Mesenchymal stem cell (in vitro differentiated cells and primary cell): Measurements from ENCODE around the gene BMPR1A.

Experiments
- DNase-seq: peaks from one replicate; pipeline ENCODE4 v3.0.0-alpha.2; 2013
- H2AFZ ChIP-seq: one replicate; pipeline ENCODE4 v1.6.1; 2013; ENCODE audit warnings: low read depth, mild to moderate bottlenecking, control low read depth, inconsistent platforms, low read length, moderate library complexity
- H2AK5ac ChIP-seq: 2 replicates; pipeline ENCODE4 v1.6.1; 2013; ENCODE audit warnings: low read length, moderate library complexity, mild to moderate bottlenecking, inconsistent platforms; ENCODE audit not compliant: severe bottlenecking
- H2BK120ac ChIP-seq: one replicate; pipeline ENCODE4 v1.6.1; 2013; ENCODE audit warnings: low read depth, mild to moderate bottlenecking, inconsistent platforms, low read length, moderate library complexity
- H2BK12ac ChIP-seq, 2 experiments: one replicate each; pipeline ENCODE4 v1.6.1; 2013; ENCODE audit warnings: inconsistent platforms in 2 of 2, low read length in 2 of 2, mild to moderate bottlenecking in 2 of 2, moderate library complexity in 2 of 2, control low read depth in 1 of 2
- H2BK15ac ChIP-seq: one replicate; pipeline ENCODE4 v1.6.1; 2013; ENCODE audit warnings: mild to moderate bottlenecking, low read depth, inconsistent platforms; ENCODE audit not compliant: poor library complexity, severe bottlenecking
- H2BK5ac ChIP-seq: 2 replicates; pipeline ENCODE4 v1.6.1; 2013; ENCODE audit warnings: low read depth, mild to moderate bottlenecking, low read length, control low read depth, inconsistent platforms; ENCODE audit not compliant: poor library complexity, severe bottlenecking
- H3K14ac ChIP-seq, 2 experiments: one replicate each; pipeline ENCODE4 v1.6.1; 2013; ENCODE audit warnings: inconsistent platforms in 2 of 2, low read length in 2 of 2, control low read depth in 1 of 2, mild to moderate bottlenecking in 1 of 2, moderate library complexity in 1 of 2
- H3K18ac ChIP-seq, 2 experiments: one replicate each; pipeline ENCODE4 v1.6.1; 2013; ENCODE audit warnings: inconsistent platforms in 2 of 2, low read length in 2 of 2, control low read depth in 1 of 2, low read depth in 1 of 2, mild to moderate bottlenecking in 1 of 2
- H3K23ac ChIP-seq, 2 experiments: one replicate each; pipeline ENCODE4 v1.6.1; 2013; ENCODE audit warnings: inconsistent platforms in 2 of 2, low read length in 2 of 2, mild to moderate bottlenecking in 2 of 2, moderate library complexity in 2 of 2, control low read depth in 1 of 2
- H3K27ac ChIP-seq: 2 replicates; pipeline ENCODE4 v1.5.1; 2013; ENCODE audit warnings: mild to moderate bottlenecking, moderate library complexity, low read length, control low read depth, inconsistent platforms; ENCODE audit not compliant: poor library complexity, severe bottlenecking
- H3K27me3 ChIP-seq, 2 experiments: 2 replicates each; pipeline versions ENCODE4 v1.6.1 to v1.7.0; 2013; ENCODE audit warnings: low read length in 2 of 2, mild to moderate bottlenecking in 2 of 2, moderate library complexity in 2 of 2, control low read depth in 1 of 2, inconsistent platforms in 1 of 2; ENCODE audit not compliant: control insufficient read depth in 1 of 2, insufficient read depth in 1 of 2
- H3K36me3 ChIP-seq, 2 experiments: 2 replicates each; pipeline versions ENCODE4 v1.6.1 to v1.7.0; 2013; ENCODE audit warnings: low read length in 2 of 2, control low read depth in 1 of 2, inconsistent platforms in 1 of 2, low read depth in 1 of 2, mild to moderate bottlenecking in 1 of 2; ENCODE audit not compliant: insufficient read depth in 2 of 2, control insufficient read depth in 1 of 2
- H3K4ac ChIP-seq, 2 experiments: one replicate each; pipeline ENCODE4 v1.6.1; 2013; ENCODE audit warnings: inconsistent platforms in 2 of 2, low read length in 2 of 2, mild to moderate bottlenecking in 2 of 2, moderate library complexity in 2 of 2, control low read depth in 1 of 2, low read depth in 1 of 2
- H3K4me1 ChIP-seq: 2 replicates; pipeline ENCODE4 v1.6.1; 2013; ENCODE audit warnings: low read depth, low read length, control low read depth; ENCODE audit not compliant: control insufficient read depth, insufficient read depth
- H3K4me2 ChIP-seq: 2 replicates; pipeline ENCODE4 v1.6.1; 2013; ENCODE audit warnings: low read length, mild to moderate bottlenecking, inconsistent platforms; ENCODE audit not compliant: poor library complexity, severe bottlenecking
- H3K4me3 ChIP-seq, 2 experiments: 2 replicates each; pipeline versions ENCODE4 v1.5.1 to v1.7.0; 2013; ENCODE audit warnings: low read length in 2 of 2, mild to moderate bottlenecking in 2 of 2, control low read depth in 1 of 2, low read depth in 1 of 2; ENCODE audit not compliant: insufficient read depth in 1 of 2
- H3K79me1 ChIP-seq: replicated peaks from 2 replicates; pipeline ENCODE4 v1.6.1; 2013; ENCODE audit warnings: mild to moderate bottlenecking, control low read depth, low read length, inconsistent platforms; ENCODE audit not compliant: poor library complexity, severe bottlenecking
- H3K9ac ChIP-seq: 2 replicates; pipeline ENCODE4 v1.7.0; 2013; ENCODE audit warnings: mild to moderate bottlenecking, low read length, moderate library complexity
- H3K9me3 ChIP-seq: 2 replicates; pipeline ENCODE4 v1.7.0; 2013; ENCODE audit warnings: mild to moderate bottlenecking, low read length; ENCODE audit not compliant: control insufficient read depth
- H4K8ac ChIP-seq: one replicate; pipeline ENCODE4 v1.6.1; 2013; ENCODE audit warnings: inconsistent platforms, mild to moderate bottlenecking, low read length, moderate library complexity
- H4K91ac ChIP-seq: one replicate; pipeline ENCODE4 v1.6.1; 2013; ENCODE audit warnings: mild to moderate bottlenecking, low read length, inconsistent platforms
- WGBS: methylation state at CpG from one replicate; pipeline ENCODE4 v1.1.7; 2013; ENCODE audit warnings: mixed read lengths; 5-methylcytosine and 5-hydroxymethylcytosine counted together

Gene BMPR1A

DNA sequence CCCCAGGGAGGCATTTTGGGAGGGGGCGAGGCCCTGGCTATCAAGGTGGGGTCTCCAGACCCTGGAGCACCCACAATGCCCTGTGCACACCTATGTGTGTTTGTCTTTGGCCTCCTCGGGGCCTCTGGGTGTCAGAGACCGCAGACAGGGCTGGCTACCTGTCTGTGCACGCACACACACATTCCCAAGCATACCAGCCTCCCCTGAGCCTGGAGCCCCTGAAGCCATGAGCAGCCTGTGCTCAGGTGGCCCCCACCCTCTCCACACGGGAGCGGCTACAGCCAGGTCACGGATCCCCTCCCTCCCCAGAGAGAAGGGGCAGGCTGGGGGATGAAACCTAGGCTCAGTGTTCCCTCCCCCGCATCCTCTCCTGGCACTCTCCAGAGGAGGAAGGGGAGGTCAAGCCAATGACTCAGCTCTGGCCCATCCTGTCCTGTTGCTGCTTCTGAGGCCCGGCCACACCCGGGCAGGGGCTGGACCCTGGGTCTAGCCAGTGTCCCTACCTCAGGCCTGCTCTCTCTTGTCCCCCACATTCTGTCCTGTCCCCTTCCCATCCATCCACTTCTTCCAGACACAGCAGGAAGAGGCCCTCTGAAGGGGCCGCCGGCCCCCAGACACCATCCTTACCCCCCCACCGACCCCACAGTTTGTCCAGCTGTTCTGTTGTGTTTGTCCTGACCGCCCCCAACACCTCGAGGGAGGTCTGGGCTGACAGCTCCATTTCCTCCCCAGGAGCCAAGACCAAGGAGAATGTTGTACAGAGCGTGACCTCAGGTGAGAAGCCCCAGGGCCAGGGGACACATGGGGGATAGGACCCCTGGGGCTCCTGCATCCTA is 202.7 kb downstream of the BMPR1A start:
- no peak overlapping the region for H3K27ac ChIP-seq
- no peaks in the 10 kb centered on the region for H3K9me3 ChIP-seq
- H2BK15ac ChIP-seq: peak overlapping the region; percentile 95
- H3K36me3 ChIP-seq: no peaks in the 10 kb centered on the region
- peak overlapping the region; percentile 71 for H3K9ac ChIP-seq
- no peaks in the 10 kb centered on the region for H3K79me1 ChIP-seq
- H4K91ac ChIP-seq: peak overlapping the region; percentile 94
- peaks cover 32% of the 10 kb centered on the region for H3K4me1 ChIP-seq
- H2AFZ ChIP-seq: peak overlapping the region; percentile 32
- H2BK120ac ChIP-seq: peak overlapping the region; percentile 66
- H2AK5ac ChIP-seq: peak overlapping the region; percentile 6
- peak overlapping the region; percentile 86 to 93 for H3K4ac ChIP-seq
- DNase-seq: peak; percentile 78
- peak overlapping the region; percentile 88 to 96 for H3K18ac ChIP-seq
- H3K14ac ChIP-seq: peak overlapping the region in 1 of 2 experiments; percentile 72
- peak overlapping the region in 1 of 2 experiments; percentile 78 for H3K4me3 ChIP-seq
- no peak overlapping the region for H3K4me2 ChIP-seq
- H2BK12ac ChIP-seq: peak overlapping the region; percentile 90 to 99
- peak overlapping the region; percentile 95 for H4K8ac ChIP-seq
- 28% methylated on average over 16 of the region's 16 CpGs for WGBS
- no peak overlapping the region for H3K23ac ChIP-seq
- no peaks in the 10 kb centered on the region for H3K27me3 ChIP-seq
- H2BK5ac ChIP-seq: no peak overlapping the region

DNA sequence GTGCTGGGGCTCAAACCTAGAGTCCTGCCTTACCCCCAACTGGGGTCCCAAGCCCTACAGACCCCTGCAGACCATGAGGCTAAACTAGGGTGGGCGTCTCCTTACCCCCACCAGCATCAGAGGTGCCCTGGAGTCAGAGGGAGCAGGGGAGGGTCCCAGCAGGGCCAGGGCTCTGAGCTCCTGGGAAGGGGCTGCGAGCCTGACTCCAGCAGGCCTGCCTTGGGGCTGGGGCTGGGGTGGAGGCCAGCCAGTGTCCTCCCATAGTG is 203.3 kb downstream of the BMPR1A start:
- peak overlapping the region in 1 of 2 experiments; percentile 78 for H3K4me3 ChIP-seq
- no peaks in the 10 kb centered on the region for H3K27me3 ChIP-seq
- H2BK120ac ChIP-seq: peak overlapping the region; percentile 66
- no peak overlapping the region for H2AFZ ChIP-seq
- H3K9me3 ChIP-seq: no peaks in the 10 kb centered on the region
- no peaks in the 10 kb centered on the region for H3K36me3 ChIP-seq
- DNase-seq: no peak
- peak overlapping the region in 1 of 2 experiments; percentile 95 for H3K14ac ChIP-seq
- H3K79me1 ChIP-seq: no peaks in the 10 kb centered on the region
- H4K8ac ChIP-seq: peak overlapping the region; percentile 83
- peaks cover 27% of the 10 kb centered on the region for H3K4me1 ChIP-seq
- peak overlapping the region; percentile 95 for H2BK15ac ChIP-seq
- peak overlapping the region; percentile 71 for H3K9ac ChIP-seq
- no peak overlapping the region for H2AK5ac ChIP-seq
- no peak overlapping the region for H3K23ac ChIP-seq
- peak overlapping the region; percentile 71 to 96 for H3K18ac ChIP-seq
- H2BK12ac ChIP-seq: peak overlapping the region; percentile 46 to 99
- H3K27ac ChIP-seq: no peak overlapping the region
- no peak overlapping the region for H2BK5ac ChIP-seq
- peak overlapping the region; percentile 94 for H4K91ac ChIP-seq
- peak overlapping the region; percentile 43 to 93 for H3K4ac ChIP-seq
- no peak overlapping the region for H3K4me2 ChIP-seq
- 88% methylated on average over 2 of the region's 2 CpGs for WGBS

DNA sequence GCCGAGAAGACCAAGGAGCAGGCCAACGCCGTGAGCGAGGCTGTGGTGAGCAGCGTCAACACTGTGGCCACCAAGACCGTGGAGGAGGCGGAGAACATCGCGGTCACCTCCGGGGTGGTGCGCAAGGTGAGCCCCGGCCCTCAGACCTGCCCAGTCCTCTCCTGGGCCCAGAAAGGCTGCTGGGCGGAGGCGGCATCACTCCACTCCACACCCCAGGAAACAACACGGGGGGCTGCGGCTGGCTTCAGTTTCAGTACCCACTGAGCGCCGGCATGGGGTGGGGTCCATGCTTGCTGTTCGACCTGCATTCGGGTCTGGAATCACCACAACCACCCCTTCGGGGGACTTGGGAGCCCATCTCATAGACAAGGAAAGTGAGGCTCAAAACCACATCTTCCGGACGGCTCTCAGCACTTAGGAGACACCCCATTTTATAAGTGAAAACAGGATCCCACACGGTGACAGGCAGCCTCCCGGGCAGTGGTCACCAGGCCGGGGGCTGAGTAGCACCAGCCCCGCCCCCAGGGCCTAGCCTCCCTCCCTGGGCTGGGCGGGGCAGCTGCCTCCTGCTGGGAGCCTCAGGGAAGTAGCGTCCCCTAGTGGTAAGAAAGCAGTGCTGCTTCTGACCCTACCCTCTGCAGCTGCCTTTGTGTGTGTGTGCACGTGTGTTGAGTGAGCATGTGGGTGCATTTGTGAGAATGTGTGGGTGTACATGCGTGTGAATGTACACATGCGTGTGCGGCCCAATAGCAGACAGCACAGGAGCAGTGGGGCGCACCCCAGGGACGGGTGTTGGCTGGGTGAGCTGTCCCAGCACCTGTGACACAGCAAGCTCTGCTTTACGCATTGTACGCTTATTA is 203.8 kb downstream of the BMPR1A start:
- Histone ChIP-seq H3K9me3 (no peaks in the 10 kb centered on the region), H3K4me2 (no peak overlapping the region), H3K4me3 (peak overlapping the region in 1 of 2 experiments; percentile 5), H3K79me1 (no peaks in the 10 kb centered on the region), H2BK15ac (peak overlapping the region; percentile 77), H2BK120ac (peak overlapping the region; percentile 66), H3K23ac (no peak overlapping the region), H3K14ac (peak overlapping the region in 1 of 2 experiments; percentile 95), H3K4me1 (peaks cover 23% of the 10 kb centered on the region), H3K36me3 (no peaks in the 10 kb centered on the region), H3K27me3 (no peaks in the 10 kb centered on the region), H2AK5ac (no peak overlapping the region), H3K4ac (peak overlapping the region; percentile 66 to 93), H4K8ac (peak overlapping the region; percentile 83), H3K18ac (peak overlapping the region; percentile 71 to 96), H2BK5ac (no peak overlapping the region), H4K91ac (peak overlapping the region; percentile 94), H3K27ac (no peak overlapping the region), H2BK12ac (peak overlapping the region; percentile 46 to 99), H2AFZ (no peak overlapping the region), H3K9ac (peak overlapping the region; percentile 71)
- WGBS: 71% methylated on average over 37 of the region's 37 CpGs
- peak; percentile 80 for DNase-seq
